ENCODE measurements around the gene GNA14. TPM values are rescaled to one million over a fixed set of nuclear protein-coding genes. Genes with fewer than 3 reads are reported as not detected.

GNA14 gene
- total RNA-seq, 1 donor: 0.72 TPM

GRCh38 chr9:77375956-77376532, 272.1 kb downstream of the GNA14 start:
- Histone ChIP-seq H3K36me3 (ENCODE audit: insufficient read depth, low read length) (peaks cover 4% of the 10 kb centered on the region), H3K4me2 (ENCODE audit: insufficient read depth, low read length) (no peak overlapping the region), H3K4me1 (ENCODE audit: insufficient read depth, low read length) (no peaks in the 10 kb centered on the region), H2AFZ (ENCODE audit: low read length) (no peak overlapping the region), H3K4me3 (ENCODE audit: insufficient read depth, low read length) (no peak overlapping the region), H3K9me3 (ENCODE audit: low read depth, low read length) (no peaks in the 10 kb centered on the region), H3K27me3 (ENCODE audit: insufficient read depth, low read length) (no peaks in the 10 kb centered on the region), H4K20me1 (ENCODE audit: insufficient read depth, low read length) (no peaks in the 10 kb centered on the region), H3K27ac (ENCODE audit: low read depth, low read length) (no peak overlapping the region), H3K79me2 (ENCODE audit: insufficient read depth, low read length) (no peaks in the 10 kb centered on the region)
- no peak for DNase-seq (ENCODE audit: insufficient read length, low spot score, missing footprints)
- TF ChIP-seq CTCF (IDR thresholded peaks at IDR 0.05; ENCODE audit: extremely low read depth, low read depth, low read length): no peak

- no peak for DNase-seq (ENCODE audit: insufficient read length, low spot score, missing footprints)
These were observed 273.9 kb downstream of the GNA14 start for GRCh38 chr9:77374266-77374665.

More at GRCh38 chr9:77374266-77374665, 273.9 kb downstream of the GNA14 start:
- no peak overlapping the region for H2AFZ ChIP-seq (ENCODE audit: low read length)
- no peaks in the 10 kb centered on the region for H3K27me3 ChIP-seq (ENCODE audit: insufficient read depth, low read length)
- peaks cover 7% of the 10 kb centered on the region for H3K36me3 ChIP-seq (ENCODE audit: insufficient read depth, low read length)
- H3K27ac ChIP-seq (ENCODE audit: low read depth, low read length): no peak overlapping the region
- no peak overlapping the region for H3K4me2 ChIP-seq (ENCODE audit: insufficient read depth, low read length)
- no peaks in the 10 kb centered on the region for H3K79me2 ChIP-seq (ENCODE audit: insufficient read depth, low read length)
- no peaks in the 10 kb centered on the region for H4K20me1 ChIP-seq (ENCODE audit: insufficient read depth, low read length)
- no peaks in the 10 kb centered on the region for H3K4me1 ChIP-seq (ENCODE audit: insufficient read depth, low read length)
- no peak for TF ChIP-seq CTCF (IDR thresholded peaks at IDR 0.05; ENCODE audit: extremely low read depth, low read depth, low read length)
- H3K9me3 ChIP-seq (ENCODE audit: low read depth, low read length): no peaks in the 10 kb centered on the region
- H3K4me3 ChIP-seq (ENCODE audit: insufficient read depth, low read length): no peak overlapping the region

Small RNAs within 50 kb of the gene (small RNA-seq; reads per million reads assigned to genes)
- not detected for gene RNU6-1303P

Measured in osteoblast (primary cell).